ENCODE results near the gene TMEM161B.
"Not testable (repeated sequence)": the region's sequence is repeated elsewhere in the genome, so short reads cannot be mapped to it uniquely, and the experiment has no call there.

TMEM161B gene

DNA sequence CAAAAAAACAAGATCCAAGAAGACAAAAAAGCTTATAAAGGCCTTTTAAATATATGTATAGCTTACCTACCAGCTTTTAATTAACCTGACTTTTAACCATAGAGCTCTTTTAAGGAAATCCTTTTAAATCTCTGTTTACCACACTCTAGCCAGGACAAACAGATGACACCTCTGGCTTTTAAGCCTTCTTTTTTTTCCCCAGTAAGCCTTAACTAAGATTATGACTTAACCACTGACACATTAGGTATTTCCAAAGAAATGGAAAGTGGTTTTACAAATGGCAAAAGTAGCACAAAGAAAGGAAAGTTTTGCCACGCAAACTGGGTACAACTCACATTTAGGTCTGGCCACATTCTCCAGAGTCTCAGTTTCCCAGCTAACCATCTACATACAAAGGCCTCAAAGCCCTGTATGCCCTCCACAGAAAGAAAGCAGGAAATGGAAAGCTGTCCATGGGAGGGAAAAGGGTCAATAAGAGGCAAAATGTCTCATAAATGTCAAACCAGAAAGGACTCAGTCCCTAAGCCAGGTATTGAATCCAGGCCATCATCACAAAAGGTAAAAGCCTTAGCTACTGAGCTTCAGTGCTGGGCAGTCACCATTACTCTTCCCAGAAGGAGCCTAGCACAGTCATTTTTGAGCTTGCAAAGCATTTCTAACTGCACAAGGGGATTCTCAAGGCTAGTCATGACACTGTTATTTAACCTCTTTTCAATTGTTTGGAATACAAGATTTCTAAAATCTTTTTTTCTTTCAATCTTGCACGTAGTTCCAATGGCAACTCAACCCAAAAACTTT lies 19.7 kb downstream of the TMEM161B start:
- no peak for DNase-seq (ENCODE audit: low read depth, low spot score)

DNA sequence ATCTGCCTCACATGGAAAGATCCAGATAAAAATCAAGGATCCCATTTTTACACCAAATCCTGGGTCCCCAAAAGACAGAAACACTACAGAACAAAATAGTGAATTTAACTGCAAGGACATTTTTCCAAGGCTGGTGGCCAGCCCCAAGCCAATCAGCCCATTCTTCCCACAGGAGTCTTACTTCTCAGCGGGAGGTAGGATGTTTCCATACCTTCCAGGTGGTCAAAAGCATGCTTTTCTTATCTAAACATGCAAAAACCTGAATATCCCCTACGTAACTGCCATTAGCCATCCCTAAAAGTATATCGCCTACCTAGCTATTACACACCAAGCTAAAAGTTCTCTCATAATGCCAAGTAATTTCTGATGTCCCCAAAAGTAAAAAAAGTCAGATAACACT lies 20.6 kb downstream of the TMEM161B start:
- DNase-seq (ENCODE audit: low read depth, low spot score) = no peak

DNA sequence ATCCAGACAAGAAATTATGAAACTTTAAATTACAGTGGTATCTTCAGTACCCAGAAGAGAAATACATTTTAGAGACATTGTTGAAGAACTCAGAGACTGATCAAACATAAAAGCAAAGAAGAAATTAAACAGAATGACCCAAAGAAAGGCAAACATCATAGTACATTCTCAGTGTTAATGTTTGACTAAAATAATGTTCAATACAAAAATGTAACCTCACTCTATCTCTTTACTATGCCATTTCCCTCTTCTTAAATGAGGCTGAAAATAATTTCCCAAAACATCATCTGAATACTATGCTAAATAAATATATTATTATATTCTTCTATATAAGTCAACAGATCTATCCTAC lies 22.8 kb downstream of the TMEM161B start:
- DNase-seq (ENCODE audit: low read depth, low spot score) = no peak

DNA sequence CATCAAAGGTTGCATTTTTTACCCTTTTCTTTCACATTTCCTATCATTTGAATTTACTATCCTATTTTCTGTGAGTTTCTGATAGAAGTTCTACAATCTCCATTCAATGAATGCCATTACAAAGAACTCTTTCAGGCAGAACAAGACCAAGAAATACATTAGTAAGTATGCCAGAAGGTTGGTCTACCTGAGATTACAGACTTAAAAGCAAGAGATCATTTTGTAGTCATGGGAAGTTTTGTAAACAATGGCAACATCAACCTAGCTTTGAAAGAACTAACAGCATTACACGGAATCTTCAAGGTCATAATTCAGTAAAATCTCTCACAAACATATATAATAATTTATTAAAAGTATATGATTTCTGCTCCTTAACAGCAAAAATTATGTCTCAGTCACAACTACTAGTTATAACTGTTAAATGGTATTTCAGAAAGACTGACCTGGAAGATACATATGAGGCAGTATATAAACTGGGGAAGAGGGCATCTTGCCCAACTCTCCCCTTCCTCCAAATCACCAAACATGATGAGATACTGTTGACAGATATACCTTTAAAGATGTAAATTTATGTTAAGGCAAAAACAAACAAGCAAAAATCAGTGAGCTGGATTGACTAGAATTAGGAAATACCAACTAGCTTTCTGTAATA lies 23.3 kb downstream of the TMEM161B start:
- DNase-seq (ENCODE audit: low read depth, low spot score) = no peak

DNA sequence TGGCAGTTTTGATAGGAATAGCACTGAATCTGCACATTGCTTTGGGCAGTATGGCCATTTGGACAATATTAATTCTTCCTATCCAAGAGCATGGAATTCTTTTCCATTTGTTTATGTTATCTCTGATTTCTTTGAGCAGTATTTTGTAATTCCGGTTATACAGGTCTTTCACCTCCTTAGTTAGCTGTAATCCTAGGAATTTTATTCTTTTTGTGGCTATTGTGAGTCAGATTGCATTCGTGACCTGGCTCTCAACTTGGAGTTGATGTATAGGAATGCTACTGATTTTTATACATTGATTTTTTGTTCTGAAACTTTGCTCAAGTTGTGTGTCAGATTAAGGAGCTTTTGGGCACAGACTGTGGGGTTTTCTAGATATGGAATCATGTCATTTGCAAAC lies 24.0 kb downstream of the TMEM161B start:
- no peak for DNase-seq (ENCODE audit: low read depth, low spot score)

DNA sequence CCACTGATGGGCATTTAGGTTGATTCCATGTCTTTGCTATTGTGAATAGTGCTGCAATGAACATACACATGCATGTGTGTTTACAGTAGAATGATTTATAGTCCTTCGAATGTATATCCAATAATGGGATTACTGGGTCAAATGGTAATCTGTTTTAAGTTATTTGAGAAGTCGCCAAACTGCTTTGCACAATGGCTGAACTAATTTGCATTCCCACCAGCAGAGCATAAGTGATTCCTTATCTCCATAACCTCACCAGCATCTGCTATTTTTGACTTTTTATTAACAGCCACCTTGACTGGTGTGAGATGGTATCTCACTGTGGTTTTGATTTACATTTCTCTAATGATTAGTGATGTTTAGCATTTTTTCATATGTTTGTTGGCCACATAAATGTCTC lies 25.2 kb downstream of the TMEM161B start:
- DNase-seq (ENCODE audit: low read depth, low spot score) = not testable (repeated sequence)

DNA sequence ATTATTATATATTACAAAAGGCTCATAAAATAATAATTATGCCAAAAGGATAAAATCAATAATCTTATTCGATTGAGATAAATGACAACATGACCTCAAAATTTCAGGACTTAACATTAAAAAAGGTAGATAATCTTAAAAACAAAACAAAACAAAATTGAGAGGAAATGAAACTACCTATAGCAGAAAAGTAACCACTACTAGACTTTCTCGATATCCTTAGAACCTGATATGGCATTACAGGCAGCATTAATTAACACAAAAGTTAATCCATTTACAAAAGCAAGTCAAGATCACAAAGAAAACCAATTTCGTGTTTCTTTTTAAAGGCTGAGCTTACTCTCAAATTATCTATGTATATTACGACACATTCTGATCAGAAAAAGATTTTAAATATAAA lies 29.9 kb downstream of the TMEM161B start:
- DNase-seq (ENCODE audit: low read depth, low spot score) = no peak

DNA sequence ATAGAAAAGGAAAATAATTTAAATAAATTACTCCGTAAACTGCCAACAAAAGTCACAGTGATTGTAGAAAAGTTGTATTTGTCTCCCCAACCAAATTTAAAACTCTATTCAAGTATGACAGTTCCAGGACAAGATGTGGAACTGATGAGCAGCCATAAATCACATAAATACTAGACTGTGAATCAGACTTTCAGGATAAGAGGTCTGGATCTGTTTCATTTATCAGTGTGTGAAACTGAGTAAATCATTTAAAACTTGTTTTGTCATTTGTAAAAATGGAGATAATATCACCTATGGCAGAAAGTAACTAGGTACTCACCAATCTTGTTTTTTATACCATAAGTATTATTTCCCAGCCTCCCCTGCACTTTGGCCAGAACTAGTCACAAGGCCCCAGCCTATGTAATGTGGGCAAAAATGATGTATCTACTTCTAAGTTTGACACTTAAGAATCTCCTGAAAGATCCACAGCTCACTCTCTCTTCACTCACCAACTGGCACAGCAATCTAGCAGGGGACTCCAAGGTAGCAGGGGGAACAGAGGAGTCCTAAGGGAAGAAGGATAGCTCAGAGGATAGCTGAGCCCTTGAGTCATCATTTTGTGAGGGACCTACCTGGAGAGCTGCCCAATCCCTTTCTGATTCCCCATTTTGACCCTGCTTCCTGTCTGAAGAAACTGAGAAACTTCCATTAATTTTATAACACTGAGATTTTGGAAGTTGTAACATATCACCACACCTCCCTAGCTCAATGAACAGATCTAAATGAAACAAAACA lies 31.6 kb downstream of the TMEM161B start:
- no peak for DNase-seq (ENCODE audit: low read depth, low spot score)

DNA sequence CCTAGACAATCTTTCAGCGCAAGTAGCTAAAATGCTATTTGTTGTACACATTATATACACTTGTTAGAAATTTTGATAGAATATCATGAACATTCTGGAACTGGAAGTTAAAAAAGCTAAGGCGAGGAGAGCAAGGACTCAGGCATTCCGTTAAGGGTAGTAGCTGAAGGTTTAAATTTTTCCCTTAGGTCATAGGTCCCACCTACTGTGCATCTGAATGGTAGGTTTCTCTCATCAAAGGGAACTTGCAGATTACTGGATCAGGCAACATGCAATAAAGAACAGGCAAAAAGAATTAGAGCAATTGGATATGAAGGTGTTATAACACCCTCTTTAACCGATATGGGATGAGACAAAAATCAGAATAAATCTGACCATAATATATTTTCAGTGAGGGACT lies 32.8 kb downstream of the TMEM161B start:
- DNase-seq (ENCODE audit: low read depth, low spot score) = no peak

DNA sequence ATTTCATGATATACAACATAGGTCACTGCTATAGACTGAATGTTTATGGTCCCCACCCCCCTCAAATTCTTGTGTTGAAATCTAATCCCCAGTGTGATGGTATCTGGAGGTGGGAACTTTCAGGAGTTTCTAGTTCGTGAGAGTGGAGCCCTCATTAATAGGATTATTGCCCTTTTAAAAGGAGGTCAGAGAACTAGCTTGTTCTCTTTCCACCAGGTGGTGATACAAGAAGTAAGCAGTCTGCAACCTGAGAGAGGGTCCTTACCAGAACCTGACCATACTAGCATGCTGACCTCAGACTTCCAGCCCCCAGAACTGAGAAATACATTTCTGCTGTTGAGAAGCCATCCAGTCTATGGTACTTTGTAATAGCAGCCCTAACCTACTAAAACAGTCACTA lies 33.3 kb downstream of the TMEM161B start:
- DNase-seq (ENCODE audit: low read depth, low spot score) = no peak

DNA sequence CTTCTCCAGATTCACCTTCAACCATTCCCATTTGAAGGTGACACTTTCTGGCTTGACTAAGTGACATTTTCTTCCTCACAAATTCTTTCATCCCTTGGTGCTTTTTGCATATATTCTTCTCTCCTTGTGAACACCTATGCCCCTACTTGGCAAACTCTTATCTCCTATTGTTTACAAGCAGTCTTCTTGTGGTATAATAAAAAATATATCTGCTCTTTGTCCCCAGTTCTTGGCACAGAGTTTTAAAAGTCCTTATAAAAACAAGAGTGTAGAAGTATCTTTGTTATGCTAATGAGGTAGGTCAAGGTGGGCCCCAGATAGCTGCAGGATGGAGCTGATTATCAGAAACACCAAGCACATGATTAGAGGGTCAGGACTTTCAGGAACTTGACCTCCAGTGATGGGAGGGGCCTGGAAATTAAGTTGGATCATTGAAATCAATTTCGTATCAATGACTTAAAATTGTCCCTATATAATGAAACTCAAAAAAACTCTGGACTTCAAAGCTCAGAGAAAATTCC lies 38.0 kb downstream of the TMEM161B start:
- DNase-seq (ENCODE audit: low read depth, low spot score) = no peak

DNA sequence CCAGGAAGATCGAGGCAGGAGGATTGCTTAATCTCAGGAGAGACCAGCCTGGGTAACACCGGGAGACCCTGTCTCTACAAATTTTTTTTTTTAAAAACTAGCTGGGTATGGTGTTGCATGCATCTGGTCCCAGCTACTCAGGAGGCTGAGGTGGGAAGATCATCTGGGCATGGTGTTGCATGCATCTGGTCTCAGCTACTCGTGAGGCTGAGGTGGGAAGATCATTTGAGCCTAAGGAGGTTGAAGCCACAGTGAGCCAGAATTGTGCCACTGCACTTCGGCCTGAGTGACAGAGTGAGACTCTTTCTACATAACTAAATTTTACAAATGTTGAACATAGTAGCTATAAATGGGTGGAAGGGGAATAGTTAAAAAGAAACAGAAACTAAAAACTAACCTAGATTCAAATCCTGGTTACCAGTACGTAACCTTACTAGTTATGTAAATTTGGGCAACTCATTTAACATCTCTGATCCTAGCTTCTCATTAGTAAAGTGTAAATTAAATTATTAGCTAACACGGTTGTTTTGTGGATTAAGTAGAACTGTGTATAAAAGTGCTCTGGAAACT lies 41.7 kb downstream of the TMEM161B start:
- DNase-seq (ENCODE audit: low read depth, low spot score) = no peak

DNA sequence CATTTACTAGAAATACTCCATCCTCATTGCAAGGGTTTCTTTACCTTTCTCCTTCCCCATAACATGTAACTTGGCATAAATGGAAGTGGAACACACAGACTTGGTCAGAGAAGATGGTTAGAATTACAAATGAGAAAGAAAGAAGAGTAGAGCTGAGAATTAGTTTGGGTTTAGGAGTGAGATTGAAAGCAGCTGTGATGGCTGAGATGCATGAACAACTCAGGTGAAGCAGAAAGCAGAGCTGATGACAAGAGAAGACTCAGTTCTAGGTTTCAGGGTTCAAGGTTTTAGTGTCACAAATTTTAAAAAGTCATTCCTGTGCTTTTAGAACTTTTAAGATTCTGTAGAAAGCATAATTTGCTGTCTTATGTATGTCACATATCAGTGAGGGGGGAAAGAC lies 54.0 kb downstream of the TMEM161B start:
- no peak for DNase-seq (ENCODE audit: low read depth, low spot score)

DNA sequence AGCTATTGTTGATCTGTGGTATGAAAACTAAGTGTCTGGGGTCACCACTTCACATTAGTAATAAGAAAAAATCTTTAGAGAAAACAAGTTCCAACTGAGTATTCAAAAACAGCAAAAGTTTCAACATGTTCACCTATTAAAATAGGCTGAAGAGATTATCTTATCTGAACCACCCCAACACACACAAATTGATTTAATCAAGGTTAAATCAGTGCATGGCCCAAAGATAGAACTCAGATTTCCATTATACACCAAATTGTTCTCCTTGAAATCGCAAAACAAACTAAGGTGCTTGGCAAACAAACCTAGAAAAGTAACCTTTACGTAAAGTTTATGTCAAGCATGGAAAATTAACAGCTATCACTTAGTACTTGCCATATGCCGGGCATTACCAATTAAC lies 61.1 kb downstream of the TMEM161B start:
- DNase-seq (ENCODE audit: low read depth, low spot score) = no peak

DNA sequence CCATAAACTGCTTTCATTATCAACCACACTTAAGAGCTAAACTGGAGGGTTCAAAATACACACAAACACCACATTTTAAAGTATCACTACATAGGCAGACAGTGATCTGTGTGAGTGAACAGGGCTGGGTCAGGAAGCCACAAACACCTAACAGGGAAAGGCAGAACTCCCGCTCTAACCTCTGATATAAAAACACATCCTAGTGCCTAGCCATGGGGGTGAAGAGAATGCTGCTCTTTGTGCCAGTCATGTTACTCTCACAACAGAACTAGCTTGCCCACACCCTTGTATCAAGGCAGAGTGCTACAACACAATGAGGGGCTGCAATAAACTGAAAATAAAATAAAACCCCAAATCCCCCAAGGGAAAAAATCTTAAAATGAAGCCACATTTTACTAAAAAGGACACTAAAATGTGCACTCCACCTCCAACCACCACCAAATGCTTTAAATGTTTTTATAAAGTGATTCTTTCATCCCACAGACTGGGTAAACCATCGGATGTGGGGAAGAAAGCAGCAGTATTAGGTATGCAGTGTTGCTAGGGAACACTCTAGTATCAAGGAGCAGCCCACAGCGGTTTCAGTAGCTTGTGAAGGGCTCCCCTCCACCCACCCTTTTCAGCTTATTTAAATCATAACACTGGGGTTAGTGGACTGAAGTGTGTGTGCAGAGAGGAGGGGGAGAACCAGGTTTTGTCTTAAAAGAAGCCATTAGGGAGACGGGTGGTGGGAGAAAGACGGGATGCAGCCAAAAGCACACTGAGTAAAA lies 64.5 kb downstream of the TMEM161B start:
- peak; percentile 8 for DNase-seq (ENCODE audit: low read depth, low spot score)

DNA sequence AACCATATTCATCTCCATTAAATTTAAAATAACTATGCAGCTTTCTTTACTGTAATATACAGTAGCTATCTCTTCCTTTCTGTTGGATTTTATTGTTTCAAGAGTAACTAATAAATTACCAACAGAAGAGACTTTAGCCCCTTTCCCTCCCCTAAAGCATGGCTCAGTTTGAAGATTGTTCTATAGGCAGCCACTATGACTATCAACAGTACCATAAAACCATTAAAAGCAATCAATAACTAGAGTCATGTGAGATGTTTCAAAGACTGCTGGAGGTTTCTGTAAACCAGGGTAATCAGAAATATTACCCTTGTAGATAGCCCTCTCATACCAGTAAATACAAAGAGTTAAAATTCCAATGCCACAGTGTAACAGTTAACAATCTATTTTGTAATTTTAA lies 73.0 kb downstream of the TMEM161B start:
- DNase-seq (ENCODE audit: low read depth, low spot score) = no peak

DNA sequence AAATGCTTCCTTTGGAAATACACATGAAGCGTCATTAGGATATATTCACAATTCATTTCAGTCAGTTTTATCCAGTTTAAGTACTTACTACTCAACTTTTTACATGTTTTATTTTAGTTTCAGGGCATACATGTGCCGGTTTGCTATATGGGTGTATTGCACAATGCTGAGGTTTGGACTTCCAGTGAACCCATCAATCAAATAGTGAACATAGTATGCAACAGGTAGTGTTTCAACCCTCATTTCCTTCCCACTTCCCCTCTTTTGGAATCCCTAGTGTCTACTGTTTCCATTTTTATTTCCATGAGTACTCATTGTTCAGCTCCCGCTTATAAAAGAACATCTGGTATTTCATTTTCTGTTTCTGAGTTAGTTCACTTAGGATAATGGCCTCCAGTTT lies 74.7 kb downstream of the TMEM161B start:
- DNase-seq (ENCODE audit: low read depth, low spot score) = no peak

DNA sequence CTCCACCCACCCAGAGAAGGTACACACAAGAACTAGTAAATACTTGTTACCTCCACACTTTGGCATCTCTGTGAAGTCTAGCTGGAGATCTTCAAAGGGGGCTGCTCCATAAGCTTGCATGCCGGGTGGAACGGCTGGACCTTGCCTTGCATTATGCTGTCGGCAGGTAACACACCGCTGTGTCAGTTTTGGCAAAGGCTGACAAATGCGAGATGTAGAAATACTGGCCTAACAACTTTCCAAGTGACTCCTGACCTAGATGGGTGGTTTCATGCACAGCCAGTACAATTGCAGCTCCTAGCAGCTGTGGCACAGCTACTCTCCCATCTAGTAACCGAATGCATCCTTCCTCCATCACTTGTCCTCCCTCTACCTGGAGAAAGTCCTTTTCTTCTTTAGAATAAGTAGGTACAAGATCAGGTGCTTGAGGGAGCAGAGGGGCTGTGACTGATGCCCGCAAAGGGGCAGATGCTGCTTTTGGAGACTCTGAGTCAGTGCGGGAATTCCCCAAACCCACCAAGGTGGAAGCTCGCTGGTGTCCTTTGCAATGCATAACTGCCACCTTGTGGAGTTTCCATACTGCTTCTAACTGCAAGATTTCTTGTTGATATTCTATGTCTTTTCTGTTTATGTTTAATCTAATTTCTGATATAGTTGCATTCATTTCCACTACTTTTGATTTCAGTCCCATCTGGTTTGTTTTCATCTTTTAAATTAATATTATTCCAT lies 78.4 kb downstream of the TMEM161B start:
- DNase-seq (ENCODE audit: low read depth, low spot score) = no peak

DNA sequence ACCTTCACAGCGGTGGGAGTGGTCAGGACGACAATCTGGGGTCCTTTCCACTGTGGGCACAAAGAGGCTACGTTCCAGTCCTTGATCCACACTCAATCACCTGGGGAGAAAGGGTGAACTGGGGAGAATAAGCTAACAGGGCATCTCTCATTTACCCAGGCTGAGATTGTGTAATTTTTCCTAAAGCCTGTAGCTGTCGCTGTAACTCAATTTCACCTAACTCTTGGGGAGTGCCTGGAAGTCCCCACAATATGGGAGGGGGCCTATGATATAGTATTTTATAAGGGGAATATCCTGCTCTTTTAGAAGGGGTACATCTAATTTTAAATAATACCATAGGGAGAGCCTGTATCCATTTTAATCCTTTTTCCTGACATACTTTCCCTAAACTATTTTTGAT lies 79.2 kb downstream of the TMEM161B start:
- not testable (repeated sequence) for DNase-seq (ENCODE audit: low read depth, low spot score)

DNA sequence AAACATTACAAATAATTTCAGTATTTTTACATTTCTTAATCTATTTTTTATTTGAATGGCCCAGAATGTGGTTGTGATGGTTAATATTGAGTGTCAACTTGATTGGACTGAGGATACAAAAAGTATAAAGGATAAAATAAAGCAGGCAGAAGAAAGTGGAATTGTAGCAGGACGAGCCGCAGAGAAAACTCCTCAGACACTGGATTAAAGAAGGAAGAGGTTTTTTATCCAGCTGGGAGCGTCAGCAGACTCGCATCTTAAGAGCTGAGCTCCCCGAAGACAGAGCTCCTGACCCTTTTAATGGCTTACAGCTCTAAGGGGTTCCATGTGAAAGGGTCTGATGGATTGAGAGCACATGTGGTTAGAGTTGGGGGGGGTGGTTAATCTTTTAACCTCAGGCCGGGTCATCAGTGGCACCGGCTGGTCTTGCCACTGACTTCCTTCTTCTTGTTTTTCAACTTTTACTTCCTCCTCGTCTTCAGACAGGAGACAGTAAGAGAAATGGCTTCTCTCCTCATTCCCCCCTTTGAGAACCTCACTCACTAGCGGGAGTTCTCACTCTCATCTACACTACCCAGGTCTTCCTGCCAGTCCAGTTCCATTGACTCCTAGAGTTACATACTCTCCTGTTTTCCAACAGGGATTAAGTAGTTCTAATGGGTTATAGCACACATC lies 80.0 kb downstream of the TMEM161B start:
- no peak for DNase-seq (ENCODE audit: low read depth, low spot score)
